Effector memory CD4-positive, alpha-beta T cell (primary cell): ENCODE measurements around the gene PLEKHG2.
"Not testable (repeated sequence)": the region's sequence is repeated elsewhere in the genome, so short reads cannot be mapped to it uniquely, and the experiment has no call there.

Experiments
- DNase-seq, 3 donors: peaks; one replicate each; pipeline ENCODE4 v3.0.0-alpha.2; 2020
- H3K27ac ChIP-seq: 2 replicates; pipeline ENCODE4 v1.7.0; 2013; ENCODE audit warnings: mild to moderate bottlenecking, low read length, moderate library complexity; ENCODE audit not compliant: insufficient read depth, poor library complexity, severe bottlenecking
- H3K27me3 ChIP-seq: replicated peaks from 2 replicates; pipeline ENCODE4 v1.7.0; 2013; ENCODE audit warnings: mild to moderate bottlenecking, low read length; ENCODE audit not compliant: insufficient read depth, control insufficient read depth, poor library complexity, severe bottlenecking
- H3K36me3 ChIP-seq: 2 replicates; pipeline ENCODE4 v1.7.0; 2013; ENCODE audit warnings: mild to moderate bottlenecking, low read length, moderate library complexity; ENCODE audit not compliant: control insufficient read depth, insufficient read depth
- H3K4me1 ChIP-seq: 2 replicates; pipeline ENCODE4 v1.7.0; 2013; ENCODE audit warnings: low read length, mild to moderate bottlenecking; ENCODE audit not compliant: control insufficient read depth, insufficient read depth, poor library complexity, severe bottlenecking
- H3K4me3 ChIP-seq: 2 replicates; pipeline ENCODE4 v1.7.0; 2013; ENCODE audit warnings: low read length, low read depth, mild to moderate bottlenecking; ENCODE audit not compliant: insufficient read depth, poor library complexity, severe bottlenecking
- H3K9me3 ChIP-seq: 2 replicates; pipeline ENCODE4 v1.7.0; 2013; ENCODE audit warnings: mild to moderate bottlenecking, low read length, moderate library complexity; ENCODE audit not compliant: control insufficient read depth

The PLEKHG2 gene

GRCh38 chr19:39449116-39449797, 36.8 kb downstream of the PLEKHG2 start:
- Histone ChIP-seq H3K27me3 (no peaks in the 10 kb centered on the region), H3K9me3 (no peaks in the 10 kb centered on the region), H3K4me3 (no peak overlapping the region), H3K36me3 (peaks cover 25% of the 10 kb centered on the region), H3K4me1 (peaks cover 21% of the 10 kb centered on the region), H3K27ac (no peak overlapping the region)
- no peak for DNase-seq

DNA sequence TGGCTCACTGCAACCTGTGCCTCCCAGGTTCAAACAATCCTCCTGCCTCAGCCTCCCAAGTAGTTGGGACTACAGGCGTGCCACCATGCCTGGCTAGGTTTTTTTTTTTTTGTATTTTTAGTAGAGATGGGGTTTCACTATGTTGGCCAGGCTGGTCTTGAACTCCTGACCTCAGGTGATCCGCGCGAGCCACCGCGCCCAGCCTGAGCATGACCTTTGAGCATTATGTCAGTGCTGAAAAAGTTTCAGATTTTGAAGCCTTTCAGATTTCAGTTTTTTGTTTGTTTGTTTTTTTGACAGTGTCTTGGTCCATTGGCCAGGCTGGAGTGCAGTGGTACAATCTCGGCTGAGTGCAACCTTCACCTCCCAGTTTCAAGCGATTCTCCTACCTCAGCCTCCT, 38.8 kb downstream of the PLEKHG2 start:
- not testable (repeated sequence) for H3K27me3 ChIP-seq, H3K9me3 ChIP-seq, H3K4me3 ChIP-seq, DNase-seq, H3K27ac ChIP-seq
- Histone ChIP-seq H3K36me3 (peaks cover 33% of the 10 kb centered on the region), H3K4me1 (peaks cover 18% of the 10 kb centered on the region)

- DNase-seq, result no peak
- Histone ChIP-seq H3K36me3 (peaks cover 80% of the 10 kb centered on the region), H3K9me3 (no peaks in the 10 kb centered on the region), H3K27ac (no peak overlapping the region), H3K4me3 (no peak overlapping the region), H3K4me1 (no peaks in the 10 kb centered on the region), H3K27me3 (no peaks in the 10 kb centered on the region)
Measured at GRCh38 chr19:39463403-39463802, 50.9 kb downstream of the PLEKHG2 start.

- H3K27ac ChIP-seq, result no peak overlapping the region
- H3K4me3 ChIP-seq, result no peak overlapping the region
- DNase-seq, result no peak
- H3K9me3 ChIP-seq, result no peaks in the 10 kb centered on the region
- no peaks in the 10 kb centered on the region for H3K4me1 ChIP-seq
- H3K27me3 ChIP-seq, result no peaks in the 10 kb centered on the region
- peaks cover 81% of the 10 kb centered on the region for H3K36me3 ChIP-seq
Measured at GRCh38 chr19:39465956-39466747, 53.7 kb downstream of the PLEKHG2 start.

GRCh38 chr19:39467941-39468340, 55.5 kb downstream of the PLEKHG2 start:
- Histone ChIP-seq H3K27ac (no peak overlapping the region), H3K9me3 (no peaks in the 10 kb centered on the region), H3K4me1 (no peaks in the 10 kb centered on the region), H3K4me3 (no peak overlapping the region), H3K27me3 (no peaks in the 10 kb centered on the region), H3K36me3 (peaks cover 95% of the 10 kb centered on the region)
- DNase-seq, result no peak

GRCh38 chr19:39469036-39469435, 56.6 kb downstream of the PLEKHG2 start:
- no peak for DNase-seq
- Histone ChIP-seq H3K9me3 (no peaks in the 10 kb centered on the region), H3K4me1 (no peaks in the 10 kb centered on the region), H3K36me3 (peaks cover 95% of the 10 kb centered on the region), H3K4me3 (no peak overlapping the region), H3K27ac (no peak overlapping the region), H3K27me3 (no peaks in the 10 kb centered on the region)

- no peaks in the 10 kb centered on the region for H3K9me3 ChIP-seq
- peaks cover 96% of the 10 kb centered on the region for H3K36me3 ChIP-seq
- DNase-seq, result no peak
- no peak overlapping the region for H3K27ac ChIP-seq
- H3K27me3 ChIP-seq, result no peaks in the 10 kb centered on the region
- H3K4me1 ChIP-seq, result no peaks in the 10 kb centered on the region
- no peak overlapping the region for H3K4me3 ChIP-seq
Measured at GRCh38 chr19:39469567-39469966, 57.1 kb downstream of the PLEKHG2 start.

GRCh38 chr19:39470724-39471339, 58.4 kb downstream of the PLEKHG2 start:
- H3K36me3 ChIP-seq, result peaks cover 90% of the 10 kb centered on the region
- H3K4me1 ChIP-seq, result no peaks in the 10 kb centered on the region
- no peak overlapping the region for H3K27ac ChIP-seq
- no peak for DNase-seq
- H3K9me3 ChIP-seq, result no peaks in the 10 kb centered on the region
- H3K27me3 ChIP-seq, result no peaks in the 10 kb centered on the region
- no peak overlapping the region for H3K4me3 ChIP-seq

GRCh38 chr19:39471756-39472536, 59.5 kb downstream of the PLEKHG2 start:
- Histone ChIP-seq H3K4me3 (no peak overlapping the region), H3K4me1 (no peaks in the 10 kb centered on the region), H3K27ac (no peak overlapping the region), H3K9me3 (no peaks in the 10 kb centered on the region), H3K27me3 (no peaks in the 10 kb centered on the region), H3K36me3 (peaks cover 88% of the 10 kb centered on the region)
- no peak for DNase-seq
